ENCODE measurements around the gene ARL5C.

The ARL5C gene

DNA sequence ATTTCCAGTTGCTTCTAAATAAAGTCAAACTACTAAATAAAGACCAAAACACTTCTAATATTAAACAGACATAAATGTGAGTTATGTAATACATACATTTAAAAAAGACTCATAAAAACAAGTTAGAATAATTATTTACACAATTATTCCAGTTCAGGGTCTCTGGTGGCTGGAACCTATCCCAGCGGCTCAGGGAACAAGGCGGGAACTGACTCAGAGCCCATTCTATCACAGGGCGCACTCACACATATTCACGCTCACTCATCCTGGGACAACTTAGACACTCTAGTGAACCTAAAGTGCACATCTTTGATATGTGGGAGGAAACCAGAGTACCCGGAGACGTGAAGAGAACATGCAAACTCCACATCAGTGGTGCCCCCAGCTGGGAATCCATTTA lies 39.5 kb downstream of the ARL5C start:
- no peak for TF ChIP-seq GATA3 (IDR thresholded peaks at IDR 0.05; ENCODE audit: low read depth, low read length)
- TF ChIP-seq GATA2 (IDR thresholded peaks at IDR 0.05; ENCODE audit: low read depth, low read length) = no peak

DNA sequence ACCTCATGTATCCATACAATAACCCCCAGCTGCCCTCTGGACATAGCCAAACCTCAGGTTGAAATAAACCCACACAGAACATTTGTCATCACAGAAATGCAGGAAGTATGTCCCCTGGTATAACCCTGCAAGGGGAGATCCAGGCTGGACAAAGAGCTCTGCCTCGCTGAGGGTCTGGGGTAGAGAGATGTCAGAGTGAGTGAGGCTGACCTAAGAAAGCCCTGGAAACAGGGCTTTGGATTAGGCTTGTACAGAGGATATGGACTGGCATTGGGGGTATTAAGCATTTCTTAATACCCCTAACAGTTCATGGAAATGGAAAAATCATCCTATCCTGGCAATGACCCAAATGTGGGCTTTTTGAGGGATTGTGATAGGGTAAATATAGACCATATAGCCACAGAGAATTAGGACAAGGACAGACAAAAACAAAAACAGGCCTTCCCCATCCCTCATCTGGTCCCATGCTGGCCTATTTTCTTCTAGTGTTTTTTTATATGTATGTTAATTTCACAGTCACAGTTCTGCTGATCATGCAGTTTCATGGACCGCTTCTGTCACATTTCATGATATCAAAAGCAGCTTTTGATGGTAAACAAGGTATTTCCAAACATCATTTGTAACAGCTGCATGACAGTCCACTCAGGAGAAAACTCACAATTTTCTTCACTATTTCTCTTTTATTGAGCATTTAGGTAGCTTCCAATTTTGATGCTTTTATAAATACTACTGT lies 40.7 kb downstream of the ARL5C start:
- TF ChIP-seq GATA2 (IDR thresholded peaks at IDR 0.05; ENCODE audit: low read depth, low read length) = no peak
- no peak for TF ChIP-seq GATA3 (IDR thresholded peaks at IDR 0.05; ENCODE audit: low read depth, low read length)

DNA sequence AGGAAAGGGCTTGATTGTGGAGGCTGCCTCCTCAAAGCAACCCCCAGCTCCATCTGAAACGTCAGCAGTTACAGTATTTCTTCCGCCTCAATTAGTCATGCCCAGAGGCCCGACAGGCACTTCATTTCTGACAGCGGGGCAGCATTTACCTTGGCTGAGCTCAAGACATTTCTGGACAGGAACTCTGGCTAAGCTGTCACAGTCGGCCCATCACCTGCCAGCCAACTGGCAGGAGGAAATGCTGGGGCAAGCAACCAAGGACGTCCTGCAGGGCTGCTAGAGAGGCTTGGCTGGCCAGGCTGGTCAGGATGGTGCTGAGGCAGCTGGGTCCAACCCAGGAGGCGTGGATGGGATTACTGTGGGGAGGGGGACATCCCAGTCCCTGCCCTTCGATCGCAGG lies 42.3 kb downstream of the ARL5C start:
- TF ChIP-seq GATA2 (IDR thresholded peaks at IDR 0.05; ENCODE audit: low read depth, low read length) (no peak), GATA3 (IDR thresholded peaks at IDR 0.05; ENCODE audit: low read depth, low read length) (no peak)

DNA sequence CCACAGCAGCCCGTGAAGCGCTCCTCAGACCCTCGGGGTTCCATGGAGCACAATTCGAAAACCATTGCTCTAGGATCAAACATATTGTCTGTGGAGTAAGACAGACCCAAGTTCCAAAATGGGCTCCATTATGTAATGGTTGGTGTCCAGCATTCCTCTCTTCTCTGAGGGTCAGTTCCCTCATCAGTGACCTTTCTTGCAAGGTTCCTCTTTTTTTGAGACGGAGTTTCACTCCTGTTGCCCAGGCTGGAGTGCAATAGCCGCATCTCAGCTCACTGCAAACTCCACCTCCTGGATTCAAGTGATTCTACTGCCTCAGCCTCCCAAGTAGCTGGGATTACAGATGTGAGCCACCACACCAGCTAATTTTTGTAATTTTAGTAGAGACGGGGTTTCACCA lies 43.0 kb downstream of the ARL5C start:
- TF ChIP-seq GATA2 (IDR thresholded peaks at IDR 0.05; ENCODE audit: low read depth, low read length) = no peak
- TF ChIP-seq GATA3 (IDR thresholded peaks at IDR 0.05; ENCODE audit: low read depth, low read length) = no peak

DNA sequence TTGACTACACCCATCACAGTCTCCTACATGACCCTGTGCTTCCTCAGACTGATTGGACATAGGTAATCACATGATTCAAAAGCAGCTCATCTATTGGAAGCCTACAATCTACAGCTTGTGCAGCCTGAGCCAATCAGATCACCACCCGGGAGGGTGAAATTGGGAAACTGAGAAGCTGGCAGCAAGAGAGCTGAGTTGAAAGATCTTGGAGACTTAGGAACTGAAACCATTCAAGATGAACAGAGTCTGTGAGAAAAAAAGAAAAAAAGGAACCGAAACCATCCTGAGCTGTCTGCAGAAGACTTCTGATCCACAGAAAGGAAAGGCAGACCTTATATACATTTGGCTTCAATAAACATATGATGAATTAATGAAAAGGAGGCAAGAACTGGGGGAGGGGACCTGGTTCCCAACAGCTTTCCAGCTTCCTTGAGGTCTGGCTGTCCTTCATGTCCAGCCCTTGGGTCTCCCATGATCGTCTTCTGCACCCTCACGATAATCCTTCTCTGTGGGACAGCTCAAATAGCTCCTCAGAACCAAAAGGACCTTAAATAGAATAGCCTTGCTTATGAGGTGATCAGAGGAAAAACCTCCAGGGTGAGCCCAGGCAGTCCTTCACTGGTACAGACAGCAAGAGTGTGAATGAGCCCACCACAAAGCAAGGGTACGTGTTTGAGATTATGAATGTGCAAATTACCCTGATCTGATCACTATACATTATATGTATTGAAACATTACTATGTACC lies 47.1 kb downstream of the ARL5C start:
- TF ChIP-seq GATA2 (IDR thresholded peaks at IDR 0.05; ENCODE audit: low read depth, low read length) (no peak), GATA3 (IDR thresholded peaks at IDR 0.05; ENCODE audit: low read depth, low read length) (no peak)

DNA sequence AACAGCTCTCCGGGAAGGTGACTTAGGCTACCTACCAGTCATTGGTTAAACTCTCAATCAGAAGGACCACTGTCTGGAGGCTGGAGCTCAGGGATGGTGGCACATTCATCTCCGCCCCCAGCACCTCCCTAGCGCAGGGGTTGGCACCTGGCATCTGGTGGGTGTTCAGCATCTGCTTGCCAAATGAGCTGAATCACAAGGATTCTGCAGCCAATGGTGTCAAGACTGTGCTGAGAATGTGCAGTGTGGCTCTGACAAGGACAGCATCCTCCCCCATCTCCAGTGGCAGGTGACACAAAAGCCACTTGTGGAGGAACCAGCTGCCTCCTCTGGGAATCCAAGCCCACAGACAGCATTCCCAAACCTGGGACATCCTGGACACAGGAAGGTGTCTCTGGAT lies 49.7 kb downstream of the ARL5C start:
- TF ChIP-seq GATA2 (IDR thresholded peaks at IDR 0.05; ENCODE audit: low read depth, low read length) (no peak), GATA3 (IDR thresholded peaks at IDR 0.05; ENCODE audit: low read depth, low read length) (no peak)

DNA sequence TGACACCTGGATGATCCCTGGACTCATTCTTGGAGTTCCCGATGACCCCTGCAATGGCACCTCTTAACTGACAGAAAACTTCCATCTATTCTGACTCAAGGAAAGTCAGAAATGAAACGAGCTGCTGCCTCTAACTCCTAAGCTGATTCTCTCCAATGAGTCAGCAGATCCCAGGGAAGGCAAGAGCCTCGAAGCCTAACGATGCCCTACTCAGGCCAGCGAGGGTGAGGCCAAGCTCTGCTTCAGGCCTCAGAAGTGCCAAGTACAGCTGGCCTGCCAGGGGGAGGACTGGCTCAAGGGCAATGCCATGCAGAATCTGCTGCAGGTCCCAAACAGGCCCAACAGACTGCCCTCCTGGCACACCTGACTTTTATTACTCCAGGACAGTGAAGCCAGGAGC lies 50.8 kb downstream of the ARL5C start:
- TF ChIP-seq GATA2 (IDR thresholded peaks at IDR 0.05; ENCODE audit: low read depth, low read length) (no peak), GATA3 (IDR thresholded peaks at IDR 0.05; ENCODE audit: low read depth, low read length) (no peak)

DNA sequence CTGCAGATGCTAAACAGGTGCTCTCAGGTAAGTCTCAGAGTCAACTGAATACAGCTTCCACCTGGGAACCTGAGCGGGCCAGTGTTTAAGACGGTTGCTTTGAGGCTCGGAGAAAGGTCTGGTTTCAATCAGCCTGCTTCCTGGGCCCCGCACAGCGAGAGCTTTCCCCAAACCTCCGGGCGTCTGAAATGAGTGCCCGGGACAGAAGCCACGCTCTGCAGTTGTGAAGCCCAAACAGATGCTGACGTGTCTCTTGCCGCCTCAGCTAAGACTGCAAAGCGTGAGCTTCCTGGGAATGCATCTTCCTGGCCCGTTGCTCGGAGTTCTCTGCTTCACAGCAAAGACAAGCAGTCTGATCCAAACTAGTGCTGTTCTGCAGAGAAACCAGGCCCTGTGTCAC lies 51.2 kb downstream of the ARL5C start:
- no peak for TF ChIP-seq GATA3 (IDR thresholded peaks at IDR 0.05; ENCODE audit: low read depth, low read length)
- TF ChIP-seq GATA2 (IDR thresholded peaks at IDR 0.05; ENCODE audit: low read depth, low read length) = no peak

DNA sequence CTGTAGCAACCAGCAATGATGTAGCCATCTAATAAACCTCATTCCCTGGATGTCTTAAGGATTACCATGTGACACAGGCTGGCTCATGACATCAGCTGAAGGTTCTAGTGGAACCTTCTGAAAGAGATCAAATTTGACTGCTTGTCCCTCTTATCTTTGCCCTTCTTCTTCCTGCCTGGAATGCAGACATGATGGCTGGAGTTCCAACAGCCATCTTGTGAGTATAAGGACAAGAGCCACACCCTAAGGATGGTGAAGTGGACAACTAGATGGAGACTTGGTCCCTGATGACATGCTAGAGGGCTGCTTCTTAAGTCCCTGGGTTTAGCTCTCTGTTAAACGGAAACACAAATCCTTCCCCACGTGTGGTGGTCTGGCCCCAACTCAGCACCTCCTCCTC lies 52.1 kb downstream of the ARL5C start:
- no peak for TF ChIP-seq GATA2 (IDR thresholded peaks at IDR 0.05; ENCODE audit: low read depth, low read length)
- no peak for TF ChIP-seq GATA3 (IDR thresholded peaks at IDR 0.05; ENCODE audit: low read depth, low read length)

DNA sequence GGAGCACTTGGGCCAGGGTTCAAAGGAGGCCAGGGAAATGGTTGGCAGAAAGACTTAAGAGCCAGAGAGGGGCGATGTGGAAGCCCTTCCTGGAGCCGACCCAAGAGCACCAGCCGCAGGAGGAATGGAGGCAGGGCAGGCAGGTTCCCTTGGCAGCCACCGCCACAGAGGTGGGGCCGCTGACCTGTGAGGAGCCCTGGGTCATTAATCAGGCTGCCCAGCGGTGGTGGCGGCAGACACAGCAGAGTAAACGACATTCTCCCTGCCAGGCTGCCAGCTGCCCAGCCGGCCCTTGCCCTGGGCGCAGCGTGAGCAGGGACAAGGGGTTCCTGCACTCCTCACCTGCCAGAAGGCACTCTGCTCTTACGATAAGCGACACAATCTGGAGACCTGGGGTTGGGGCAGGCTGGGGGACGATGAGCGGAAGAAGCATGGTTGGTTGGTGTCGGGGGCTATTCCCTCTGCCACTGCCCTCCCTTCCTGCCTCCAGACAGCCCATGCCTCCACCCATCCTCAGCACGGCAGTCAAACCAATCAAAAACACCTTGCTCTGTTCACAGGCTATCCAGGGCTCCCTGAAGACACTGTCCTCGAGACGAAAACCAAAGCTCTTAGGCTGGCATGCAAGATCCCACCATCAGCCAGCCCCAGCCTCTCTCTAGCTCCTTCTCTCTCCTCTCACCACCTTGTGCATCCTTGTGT lies 55.4 kb downstream of the ARL5C start:
- TF ChIP-seq GATA3 (IDR thresholded peaks at IDR 0.05; ENCODE audit: low read depth, low read length) (no peak), GATA2 (IDR thresholded peaks at IDR 0.05; ENCODE audit: low read depth, low read length) (0 out of 2 replicates have a peak, but pooled peaks have one; percentile 31)

DNA sequence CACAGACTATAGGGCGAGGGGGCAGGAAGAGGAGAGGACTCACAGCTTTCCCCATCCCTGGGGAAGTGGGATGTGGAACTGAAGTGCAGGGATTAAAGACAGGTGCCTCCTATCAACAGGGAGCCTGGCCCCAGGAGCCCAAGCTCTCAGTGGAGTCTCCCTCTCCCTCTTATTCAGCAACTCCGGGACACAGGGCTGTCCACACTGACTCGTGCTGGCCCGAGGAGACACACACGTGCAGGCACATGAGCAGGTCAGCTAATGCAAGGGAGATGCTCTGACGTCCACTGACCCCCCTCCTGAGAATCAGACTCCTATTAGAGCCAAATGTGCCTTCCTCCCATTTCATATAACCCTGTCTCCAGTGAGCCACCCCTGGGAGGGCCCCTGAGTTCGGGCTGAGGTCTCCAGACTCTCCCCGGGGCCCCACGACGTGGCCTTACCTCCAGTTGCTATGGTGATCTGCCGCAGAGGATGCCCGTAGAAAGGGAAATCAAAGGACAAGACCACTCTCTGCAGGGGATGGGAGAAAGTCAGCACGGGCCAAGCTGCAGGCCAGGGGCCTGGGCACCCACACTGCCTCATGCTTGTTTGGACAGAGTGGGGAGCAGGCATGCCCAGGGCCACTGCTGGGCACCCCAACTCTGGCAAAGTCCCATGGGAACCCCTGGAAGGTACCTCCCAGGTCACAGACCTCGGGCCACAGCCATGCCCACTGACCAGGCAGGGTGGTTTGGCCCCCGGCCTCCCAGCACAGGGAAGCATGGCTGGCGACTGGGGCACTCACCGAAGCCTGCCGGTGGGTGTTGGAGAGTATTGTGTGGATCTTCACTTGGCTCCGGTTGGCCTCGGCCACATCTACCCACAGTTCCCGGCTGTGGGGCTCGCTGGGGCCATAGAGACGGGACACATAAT lies 57.2 kb downstream of the ARL5C start:
- TF ChIP-seq GATA2 (IDR thresholded peaks at IDR 0.05; ENCODE audit: low read depth, low read length) (no peak), GATA3 (IDR thresholded peaks at IDR 0.05; ENCODE audit: low read depth, low read length) (no peak)

DNA sequence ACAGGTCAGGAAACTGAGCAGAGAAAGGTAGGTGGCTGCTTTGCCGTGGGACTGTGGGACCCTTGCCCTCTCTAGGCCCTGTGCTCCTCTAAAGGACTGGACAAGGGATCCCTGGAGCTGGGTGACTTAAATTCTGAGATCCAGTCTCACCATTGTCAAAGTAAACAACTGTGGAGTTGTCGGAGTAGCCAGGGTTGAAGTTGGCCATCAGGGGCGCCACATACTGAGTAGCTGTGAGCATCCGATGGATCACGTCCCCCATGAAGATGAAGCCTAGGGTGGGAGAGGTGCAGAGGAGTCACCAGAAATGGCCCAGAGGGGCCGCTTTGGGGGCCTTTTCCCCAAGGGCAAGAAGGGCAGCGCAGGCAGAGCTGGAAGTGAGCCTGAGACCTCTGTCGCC lies 58.0 kb downstream of the ARL5C start:
- TF ChIP-seq GATA3 (IDR thresholded peaks at IDR 0.05; ENCODE audit: low read depth, low read length) = no peak
- TF ChIP-seq GATA2 (IDR thresholded peaks at IDR 0.05; ENCODE audit: low read depth, low read length) = no peak

DNA sequence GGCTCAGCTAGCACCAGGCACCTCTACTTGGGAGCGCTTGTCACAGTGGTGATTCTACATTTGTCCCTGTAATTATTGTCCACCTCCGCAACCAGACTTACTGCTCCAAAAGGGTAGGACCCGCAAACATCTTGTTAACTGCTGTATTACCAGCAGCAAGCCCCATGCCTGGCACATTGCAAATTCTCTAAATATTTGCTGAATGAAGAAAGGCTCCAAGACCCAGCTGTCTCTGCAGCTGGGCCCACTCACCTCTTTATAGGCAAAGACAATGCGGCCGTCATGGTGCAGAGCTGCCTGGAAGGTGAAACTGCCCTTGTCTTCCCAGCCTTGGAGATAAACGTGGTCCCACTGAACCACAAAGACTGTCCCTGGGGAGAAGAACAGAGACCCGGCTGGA lies 58.8 kb downstream of the ARL5C start:
- TF ChIP-seq GATA2 (IDR thresholded peaks at IDR 0.05; ENCODE audit: low read depth, low read length) = no peak
- TF ChIP-seq GATA3 (IDR thresholded peaks at IDR 0.05; ENCODE audit: low read depth, low read length) = no peak

Measured in SH-SY5Y (cell line).